OCI-LY3 (cell line): ENCODE data around the gene MRRF.
"Not testable (repeated sequence)": the region's sequence is repeated elsewhere in the genome, so short reads cannot be mapped to it uniquely, and the experiment has no call there.

Source experiments
- H2AFZ ChIP-seq: fragments of 200-600, 300-600 bp; shearing (Covaris generic); 2 replicates; pipeline ENCODE4 v1.6.0; 2014; ENCODE audit warnings: antibody characterized with exemption, low read depth, low read length
- H3K27ac ChIP-seq: fragments of 200-600, 300-600 bp; sonication (generic); 2 replicates; pipeline ENCODE4 v1.5.1; 2014; ENCODE audit warnings: mild to moderate bottlenecking, low read length, moderate library complexity, mixed read lengths
- H3K27me3 ChIP-seq: fragments of 200-600, 300-600 bp; sonication (generic); 2 replicates; pipeline ENCODE4 v1.6.1; 2014; ENCODE audit warnings: low read depth, low read length, mixed read lengths
- H3K36me3 ChIP-seq: fragments of 200-600, 300-600 bp; sonication (generic); replicated peaks from 2 replicates; pipeline ENCODE3; 2014; ENCODE audit warnings: low read depth, low read length, mixed read lengths
- H3K4me1 ChIP-seq: fragments of 300-600, 200-600 bp; sonication (generic); 2 replicates; pipeline ENCODE4 v1.6.1; 2014; ENCODE audit warnings: low read length, mixed read lengths
- H3K4me2 ChIP-seq: fragments of 200-600, 300-600 bp; sonication (generic); 2 replicates; pipeline ENCODE4 v1.6.1; 2014; ENCODE audit warnings: low read length, mixed read lengths
- H3K4me3 ChIP-seq: fragments of 300-600, 200-600 bp; sonication (generic); 2 replicates; pipeline ENCODE4 v1.5.1; 2014; ENCODE audit warnings: antibody characterized with exemption, mild to moderate bottlenecking, low read length, moderate library complexity
- H3K79me2 ChIP-seq: fragments of 300-600, 200-600 bp; shearing (Covaris generic); 2 replicates; pipeline ENCODE4 v1.6.1; 2014; ENCODE audit warnings: mild to moderate bottlenecking, low read length, mixed read lengths
- H3K9ac ChIP-seq: fragments of 300-600, 200-600 bp; shearing (Covaris generic); 2 replicates; pipeline ENCODE4 v1.6.0; 2014; ENCODE audit warnings: mild to moderate bottlenecking, low read length, moderate library complexity
- H3K9me3 ChIP-seq: fragments of 200-600, 300-600 bp; shearing (Covaris generic); 2 replicates; pipeline ENCODE4 v1.6.1; 2014; ENCODE audit warnings: low read length, mixed read lengths; ENCODE audit not compliant: insufficient read depth
- H4K20me1 ChIP-seq: fragments of 200-600, 300-600 bp; sonication (generic); 2 replicates; pipeline ENCODE4 v1.6.1; 2016; ENCODE audit warnings: low read length, mixed read lengths; ENCODE audit not compliant: insufficient read depth
- EZH2phosphoT487 ChIP-seq: fragments of 200-600 bp; shearing (Covaris generic); IDR thresholded peaks from 2 replicates; pipeline ENCODE4 v1.6.1; 2018; ENCODE audit warnings: antibody characterized with exemption, mixed run types, low read depth
- TF ChIP-seq, protein P1 (sequence below): fragments of 200-600, 300-600 bp; sonication (generic); IDR thresholded peaks from 2 replicates; pipeline ENCODE4 v1.5.1; 2014; ENCODE audit warnings: antibody characterized with exemption, low read length, low read depth

The MRRF gene

DNA sequence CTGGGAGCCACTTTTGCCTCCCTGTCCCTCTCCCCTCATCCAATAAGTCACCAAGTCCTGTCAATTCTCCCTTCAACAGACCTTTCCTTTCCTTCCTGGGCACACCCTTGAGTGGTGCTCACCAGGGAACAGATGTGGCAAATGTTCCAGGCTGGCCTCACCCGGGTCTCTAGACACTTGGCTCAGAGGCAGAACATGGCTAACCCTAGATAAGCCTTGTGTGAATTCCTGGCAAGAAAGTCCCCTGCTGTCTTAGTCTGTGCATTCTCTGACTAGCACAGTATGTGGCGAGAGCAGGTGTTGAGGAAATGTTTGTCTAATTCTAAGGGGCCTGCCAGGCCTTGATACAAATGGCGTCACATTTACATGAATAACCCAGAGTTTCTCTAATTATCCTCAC is 64.9 kb downstream of the MRRF start:
- Histone ChIP-seq H3K4me3 (no peak overlapping the region), H3K9ac (no peak overlapping the region), H3K36me3 (peaks cover 27% of the 10 kb centered on the region), H2AFZ (no peak overlapping the region), H4K20me1 (peaks cover 4% of the 10 kb centered on the region), H3K27ac (no peak overlapping the region), H3K27me3 (no peaks in the 10 kb centered on the region), H3K79me2 (no peaks in the 10 kb centered on the region), H3K9me3 (no peaks in the 10 kb centered on the region), H3K4me1 (peaks cover 22% of the 10 kb centered on the region), H3K4me2 (no peak overlapping the region)
- TF ChIP-seq, protein P1, sequence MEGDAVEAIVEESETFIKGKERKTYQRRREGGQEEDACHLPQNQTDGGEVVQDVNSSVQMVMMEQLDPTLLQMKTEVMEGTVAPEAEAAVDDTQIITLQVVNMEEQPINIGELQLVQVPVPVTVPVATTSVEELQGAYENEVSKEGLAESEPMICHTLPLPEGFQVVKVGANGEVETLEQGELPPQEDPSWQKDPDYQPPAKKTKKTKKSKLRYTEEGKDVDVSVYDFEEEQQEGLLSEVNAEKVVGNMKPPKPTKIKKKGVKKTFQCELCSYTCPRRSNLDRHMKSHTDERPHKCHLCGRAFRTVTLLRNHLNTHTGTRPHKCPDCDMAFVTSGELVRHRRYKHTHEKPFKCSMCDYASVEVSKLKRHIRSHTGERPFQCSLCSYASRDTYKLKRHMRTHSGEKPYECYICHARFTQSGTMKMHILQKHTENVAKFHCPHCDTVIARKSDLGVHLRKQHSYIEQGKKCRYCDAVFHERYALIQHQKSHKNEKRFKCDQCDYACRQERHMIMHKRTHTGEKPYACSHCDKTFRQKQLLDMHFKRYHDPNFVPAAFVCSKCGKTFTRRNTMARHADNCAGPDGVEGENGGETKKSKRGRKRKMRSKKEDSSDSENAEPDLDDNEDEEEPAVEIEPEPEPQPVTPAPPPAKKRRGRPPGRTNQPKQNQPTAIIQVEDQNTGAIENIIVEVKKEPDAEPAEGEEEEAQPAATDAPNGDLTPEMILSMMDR = no peak
- TF ChIP-seq EZH2phosphoT487 = no peak

GRCh38 chr9:122330466-122330865 is 65.8 kb downstream of the MRRF start:
- H3K4me1 ChIP-seq = peaks cover 18% of the 10 kb centered on the region
- not testable (repeated sequence) for H3K4me2 ChIP-seq, H3K79me2 ChIP-seq, H4K20me1 ChIP-seq, H3K4me3 ChIP-seq, H3K27ac ChIP-seq, H3K9me3 ChIP-seq, H3K27me3 ChIP-seq, H3K9ac ChIP-seq, H2AFZ ChIP-seq
- H3K36me3 ChIP-seq = peaks cover 25% of the 10 kb centered on the region

- no peak for TF ChIP-seq EZH2phosphoT487
- TF ChIP-seq, protein P1 = no peak
- H4K20me1 ChIP-seq = peaks cover 4% of the 10 kb centered on the region
- H3K27ac ChIP-seq = no peak overlapping the region
- peaks cover 17% of the 10 kb centered on the region for H3K4me1 ChIP-seq
- no peak overlapping the region for H2AFZ ChIP-seq
- no peaks in the 10 kb centered on the region for H3K79me2 ChIP-seq
- no peak overlapping the region for H3K4me2 ChIP-seq
- no peaks in the 10 kb centered on the region for H3K27me3 ChIP-seq
- no peak overlapping the region for H3K4me3 ChIP-seq
- peaks cover 22% of the 10 kb centered on the region for H3K36me3 ChIP-seq
- H3K9ac ChIP-seq = no peak overlapping the region
- no peaks in the 10 kb centered on the region for H3K9me3 ChIP-seq
Observed at GRCh38 chr9:122331523-122331927, 66.8 kb downstream of the MRRF start.

DNA sequence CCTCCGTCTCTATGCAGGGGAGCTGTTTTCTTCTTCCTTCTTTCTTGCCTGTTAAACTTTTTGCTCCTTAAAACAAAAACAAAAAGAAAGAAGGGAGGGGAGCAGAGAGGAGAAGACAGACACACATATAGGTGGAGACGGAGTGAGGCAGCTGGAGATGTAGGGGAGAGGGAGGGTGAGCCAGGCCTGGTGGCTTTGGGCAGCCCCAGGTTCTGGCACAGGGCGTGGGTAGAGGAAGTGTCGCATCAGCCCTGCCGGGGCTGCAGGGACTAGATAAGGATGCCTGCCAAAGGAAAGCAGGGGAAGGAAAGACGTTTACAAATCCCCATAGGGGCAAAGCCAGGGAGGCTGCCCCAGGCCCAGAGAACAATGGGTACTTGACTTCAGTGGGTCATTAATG is 67.4 kb downstream of the MRRF start:
- Histone ChIP-seq H2AFZ (no peak overlapping the region), H3K4me2 (no peak overlapping the region), H3K9ac (no peak overlapping the region), H4K20me1 (peaks cover 4% of the 10 kb centered on the region), H3K79me2 (no peaks in the 10 kb centered on the region), H3K4me1 (peaks cover 16% of the 10 kb centered on the region), H3K36me3 (peaks cover 19% of the 10 kb centered on the region), H3K27me3 (no peaks in the 10 kb centered on the region), H3K4me3 (no peak overlapping the region), H3K27ac (no peak overlapping the region), H3K9me3 (no peaks in the 10 kb centered on the region)
- TF ChIP-seq, protein P1 = no peak
- TF ChIP-seq EZH2phosphoT487 = no peak

- Histone ChIP-seq H3K4me3 (no peak overlapping the region), H3K79me2 (no peaks in the 10 kb centered on the region), H3K4me1 (peaks cover 15% of the 10 kb centered on the region), H2AFZ (no peak overlapping the region), H3K9ac (no peak overlapping the region), H3K4me2 (no peak overlapping the region), H4K20me1 (peaks cover 4% of the 10 kb centered on the region), H3K27ac (no peak overlapping the region), H3K27me3 (no peaks in the 10 kb centered on the region), H3K9me3 (no peaks in the 10 kb centered on the region), H3K36me3 (peaks cover 19% of the 10 kb centered on the region)
- no peak for TF ChIP-seq EZH2phosphoT487
- TF ChIP-seq, protein P1 = no peak
Observed at GRCh38 chr9:122332644-122333043, 68.0 kb downstream of the MRRF start.
